Chondrocyte (in vitro differentiated cells): ENCODE results near the gene CDRT15L2. TPM values are rescaled to one million over a fixed set of nuclear protein-coding genes. Genes with fewer than 3 reads are reported as not detected.
"Not testable (repeated sequence)": the region's sequence is repeated elsewhere in the genome, so short reads cannot be mapped to it uniquely, and the experiment has no call there.

Experiments
- DNase-seq: peaks from one replicate; pipeline ENCODE4 v3.0.0; 2021; ENCODE audit warnings: mixed read lengths, low spot score
- H3K27ac Mint-ChIP-seq: one replicate; pipeline ENCODE4 v1.8.0; 2021; ENCODE audit warnings: mild to moderate bottlenecking, moderate library complexity, mixed read lengths; ENCODE audit not compliant: unreplicated experiment
- H3K27me3 Mint-ChIP-seq: 2 replicates; pipeline ENCODE4 v1.8.0; 2021; ENCODE audit warnings: low read depth, mixed read lengths
- H3K36me3 Mint-ChIP-seq: 2 replicates; pipeline ENCODE4 v1.8.0; 2021; ENCODE audit warnings: low read depth, mixed read lengths
- H3K4me1 Mint-ChIP-seq: 2 replicates; pipeline ENCODE4 v1.8.0; 2021; ENCODE audit warnings: low read depth, mild to moderate bottlenecking, mixed read lengths
- H3K4me3 Mint-ChIP-seq: one replicate; pipeline ENCODE4 v1.8.0; 2021; ENCODE audit warnings: mild to moderate bottlenecking, moderate library complexity, mixed read lengths; ENCODE audit not compliant: unreplicated experiment
- H3K9me3 Mint-ChIP-seq: 2 replicates; pipeline ENCODE4 v1.8.0; 2021; ENCODE audit warnings: low read depth, mixed read lengths
- total RNA-seq: library from RNA; stranded (reverse); gene quantifications from 3 replicates; pipeline ENCODE4 v1.2.1, GENCODE V29; 2021
- TF ChIP-seq, protein P1 (sequence below): fragments of 200-600 bp; sonication (generic); IDR thresholded peaks from 2 replicates; pipeline ENCODE4 v1.5.0; 2021; ENCODE audit warnings: antibody characterized with exemption, mild to moderate bottlenecking, moderate library complexity

CDRT15L2 gene
- total RNA-seq, 1 donor from 2014 or later: not detected

DNA sequence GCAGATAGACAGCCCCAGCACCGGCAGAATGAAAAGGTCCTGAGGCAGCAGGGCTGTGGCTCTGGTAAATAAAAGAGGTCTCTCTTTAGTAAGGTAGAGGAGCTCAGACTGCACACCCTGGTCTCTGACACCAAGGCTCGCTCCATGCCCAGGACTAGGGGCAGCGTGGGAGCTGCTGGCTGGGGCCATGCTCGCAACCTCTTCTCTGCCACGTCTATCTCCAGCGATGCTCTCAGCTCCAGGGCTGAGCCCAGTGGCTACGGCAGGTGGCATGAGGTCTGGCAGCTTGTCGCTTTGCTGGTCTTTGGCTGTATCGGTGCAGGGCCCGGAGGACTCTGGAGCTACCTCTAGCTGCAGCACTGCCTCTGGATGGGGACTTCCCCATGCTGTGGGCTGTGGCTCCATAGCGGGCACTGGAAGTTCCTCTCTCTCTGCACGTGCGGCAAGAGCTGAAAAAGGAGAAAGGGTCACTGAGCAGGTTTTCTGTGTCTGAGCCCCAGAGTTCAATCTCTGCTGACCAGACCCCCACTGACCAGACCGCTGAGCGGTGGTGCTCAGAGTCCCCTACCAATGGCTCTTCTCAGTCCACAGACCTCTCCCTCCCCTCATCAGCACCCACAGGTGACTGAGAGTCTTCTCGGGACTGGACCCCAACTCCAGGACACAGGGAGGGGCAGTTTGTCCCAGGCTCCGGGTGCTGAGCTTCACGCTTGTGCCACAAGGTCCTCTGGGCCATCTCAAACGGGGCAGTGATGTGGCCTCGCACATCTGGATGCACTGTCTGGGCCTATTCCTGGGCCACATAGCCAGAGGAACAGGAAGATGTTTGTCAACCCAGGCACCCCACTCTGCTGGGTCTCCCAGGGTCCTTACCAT lies 24.2 kb upstream of the CDRT15L2 start:
- not testable (repeated sequence) for H3K27ac Mint-ChIP-seq, H3K4me1 Mint-ChIP-seq, H3K36me3 Mint-ChIP-seq, H3K27me3 Mint-ChIP-seq, DNase-seq, H3K4me3 Mint-ChIP-seq, H3K9me3 Mint-ChIP-seq

DNA sequence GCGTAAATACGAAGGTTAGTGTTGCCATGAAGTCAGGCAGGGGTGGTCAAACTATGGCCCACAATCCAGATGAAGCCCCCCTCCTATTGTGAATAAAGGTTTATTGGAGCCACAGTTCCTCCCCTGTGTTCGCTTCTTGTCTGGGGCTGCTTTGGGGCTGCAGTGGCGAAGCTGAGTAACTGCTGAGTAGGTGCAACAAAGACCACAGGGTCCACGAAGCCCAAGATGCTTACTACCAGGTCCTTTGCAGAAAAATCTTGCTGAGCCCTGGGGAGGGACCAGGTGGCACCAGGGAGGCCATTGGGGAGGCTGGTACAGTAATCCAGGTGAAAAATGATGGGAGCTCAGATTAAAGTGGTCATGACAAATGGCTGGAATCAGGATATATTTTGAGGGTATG lies 21.4 kb upstream of the CDRT15L2 start:
- H3K27me3 Mint-ChIP-seq: peaks cover 14% of the 10 kb centered on the region
- H3K4me1 Mint-ChIP-seq, H3K36me3 Mint-ChIP-seq, H3K27ac Mint-ChIP-seq, DNase-seq, H3K9me3 Mint-ChIP-seq, H3K4me3 Mint-ChIP-seq: not testable (repeated sequence)

DNA sequence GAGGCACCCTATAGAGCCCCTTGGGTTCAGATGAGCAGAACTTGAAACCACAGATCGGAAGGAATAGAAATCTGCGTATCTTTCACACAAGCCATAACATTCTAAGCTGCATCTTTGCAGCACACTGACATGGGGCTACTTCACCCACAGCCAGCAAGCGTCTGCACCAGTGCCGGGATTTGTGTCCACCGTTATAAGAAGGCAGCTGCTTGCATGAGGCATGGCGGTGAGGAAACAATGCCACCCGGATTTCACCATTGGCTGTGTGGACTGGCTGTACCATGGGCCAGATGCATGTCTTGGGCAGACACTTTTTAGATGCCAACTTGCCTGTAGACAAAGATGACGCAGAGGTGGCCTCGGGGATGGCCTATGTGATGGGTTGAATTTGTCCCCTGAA lies 20.5 kb upstream of the CDRT15L2 start:
- not testable (repeated sequence) for H3K4me3 Mint-ChIP-seq, DNase-seq, H3K36me3 Mint-ChIP-seq, H3K27ac Mint-ChIP-seq, H3K4me1 Mint-ChIP-seq, H3K9me3 Mint-ChIP-seq
- peaks cover 14% of the 10 kb centered on the region for H3K27me3 Mint-ChIP-seq

DNA sequence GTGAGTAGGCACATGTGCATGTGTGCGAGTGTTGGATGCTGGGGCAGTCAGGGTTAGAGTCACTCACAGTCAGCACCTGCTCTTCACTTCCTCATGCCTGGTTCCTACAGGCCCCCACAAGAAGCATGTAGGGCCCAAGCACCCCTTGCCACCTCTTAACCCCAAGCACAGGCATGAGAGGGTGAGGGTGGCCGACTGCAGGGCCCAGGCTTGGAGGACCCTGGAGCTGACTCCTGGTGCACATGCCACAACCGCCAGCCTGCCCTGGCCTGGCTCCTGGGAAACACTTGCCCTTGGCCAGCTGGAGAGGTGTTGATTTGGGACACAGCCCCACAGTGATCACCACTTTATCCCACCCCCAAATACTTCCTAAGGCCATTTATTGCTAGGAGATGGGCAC lies 16.9 kb upstream of the CDRT15L2 start:
- Mint-ChIP-seq H3K27me3 (peaks cover 24% of the 10 kb centered on the region), H3K27ac (no peak overlapping the region), H3K36me3 (no peaks in the 10 kb centered on the region), H3K4me3 (no peak overlapping the region), H3K4me1 (no peaks in the 10 kb centered on the region), H3K9me3 (peaks cover 4% of the 10 kb centered on the region)
- TF ChIP-seq, protein P1, sequence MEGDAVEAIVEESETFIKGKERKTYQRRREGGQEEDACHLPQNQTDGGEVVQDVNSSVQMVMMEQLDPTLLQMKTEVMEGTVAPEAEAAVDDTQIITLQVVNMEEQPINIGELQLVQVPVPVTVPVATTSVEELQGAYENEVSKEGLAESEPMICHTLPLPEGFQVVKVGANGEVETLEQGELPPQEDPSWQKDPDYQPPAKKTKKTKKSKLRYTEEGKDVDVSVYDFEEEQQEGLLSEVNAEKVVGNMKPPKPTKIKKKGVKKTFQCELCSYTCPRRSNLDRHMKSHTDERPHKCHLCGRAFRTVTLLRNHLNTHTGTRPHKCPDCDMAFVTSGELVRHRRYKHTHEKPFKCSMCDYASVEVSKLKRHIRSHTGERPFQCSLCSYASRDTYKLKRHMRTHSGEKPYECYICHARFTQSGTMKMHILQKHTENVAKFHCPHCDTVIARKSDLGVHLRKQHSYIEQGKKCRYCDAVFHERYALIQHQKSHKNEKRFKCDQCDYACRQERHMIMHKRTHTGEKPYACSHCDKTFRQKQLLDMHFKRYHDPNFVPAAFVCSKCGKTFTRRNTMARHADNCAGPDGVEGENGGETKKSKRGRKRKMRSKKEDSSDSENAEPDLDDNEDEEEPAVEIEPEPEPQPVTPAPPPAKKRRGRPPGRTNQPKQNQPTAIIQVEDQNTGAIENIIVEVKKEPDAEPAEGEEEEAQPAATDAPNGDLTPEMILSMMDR: no peak
- no peak for DNase-seq

DNA sequence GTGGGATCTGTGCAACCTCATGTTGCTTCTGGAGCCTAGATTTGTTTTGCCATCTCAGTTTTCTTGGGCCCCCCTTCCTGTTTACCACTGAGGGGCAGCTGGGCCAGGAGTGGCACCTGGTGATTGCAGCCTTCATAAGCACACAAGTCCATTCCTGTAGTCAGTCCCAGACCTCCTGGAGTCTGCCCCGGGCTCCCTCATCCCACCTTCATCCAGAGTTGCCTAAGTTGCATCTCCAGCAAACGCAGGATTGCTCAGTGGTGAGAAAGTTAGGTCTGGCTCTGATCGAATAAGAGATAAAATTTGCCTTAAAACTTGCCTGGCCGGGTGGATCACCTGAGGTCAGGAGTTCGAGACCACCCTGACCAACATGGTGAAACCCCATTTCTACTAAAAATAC lies 14.3 kb upstream of the CDRT15L2 start:
- H3K9me3 Mint-ChIP-seq, H3K4me3 Mint-ChIP-seq, H3K27ac Mint-ChIP-seq, DNase-seq, H3K36me3 Mint-ChIP-seq, H3K4me1 Mint-ChIP-seq: not testable (repeated sequence)
- H3K27me3 Mint-ChIP-seq: peaks cover 28% of the 10 kb centered on the region

DNA sequence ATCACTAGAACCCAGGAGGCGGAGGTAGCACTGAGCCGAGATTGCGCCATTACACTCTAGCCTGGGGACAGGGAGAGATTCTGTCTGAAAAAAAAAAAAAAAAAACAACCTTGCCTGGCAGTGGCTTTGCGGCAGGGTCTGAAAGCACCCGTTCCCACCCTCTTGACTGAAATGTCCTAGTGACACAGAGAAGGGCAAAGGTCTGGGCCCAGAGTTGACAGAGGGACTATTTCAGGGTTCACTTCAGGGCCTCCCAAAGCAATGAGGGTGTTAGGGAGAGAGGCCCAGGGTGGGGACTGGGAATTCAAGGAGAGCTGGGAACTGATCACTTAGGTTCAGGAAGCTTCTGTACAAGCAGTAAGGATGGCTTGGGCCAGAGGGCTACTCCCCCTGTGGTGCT lies 13.8 kb upstream of the CDRT15L2 start:
- Mint-ChIP-seq H3K27me3 (peaks cover 27% of the 10 kb centered on the region), H3K36me3 (no peaks in the 10 kb centered on the region), H3K4me3 (no peak overlapping the region), H3K27ac (no peak overlapping the region), H3K4me1 (no peaks in the 10 kb centered on the region), H3K9me3 (peaks cover 4% of the 10 kb centered on the region)
- no peak for DNase-seq
- TF ChIP-seq, protein P1: no peak

DNA sequence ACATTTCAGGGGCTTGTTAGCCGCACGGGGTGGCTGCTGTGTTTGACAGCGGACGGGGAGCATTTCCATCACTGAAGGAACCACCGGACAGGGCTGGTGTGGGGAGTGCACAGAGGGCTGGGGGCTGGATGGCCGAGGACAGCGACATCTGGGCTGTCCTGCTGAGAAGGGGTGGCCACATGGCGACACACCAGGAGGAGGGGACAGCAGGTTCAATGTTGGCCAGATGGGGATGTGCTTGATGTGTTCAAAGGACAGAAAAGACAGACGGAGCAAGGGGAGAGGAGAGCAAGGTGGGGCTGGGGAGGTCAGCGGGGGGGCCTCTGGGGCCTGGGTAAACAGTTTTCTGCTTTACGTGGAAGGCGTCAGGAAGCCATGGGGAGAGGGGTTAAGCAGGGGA lies 12.8 kb upstream of the CDRT15L2 start:
- H3K4me3 Mint-ChIP-seq, H3K27ac Mint-ChIP-seq: not testable (repeated sequence)

DNA sequence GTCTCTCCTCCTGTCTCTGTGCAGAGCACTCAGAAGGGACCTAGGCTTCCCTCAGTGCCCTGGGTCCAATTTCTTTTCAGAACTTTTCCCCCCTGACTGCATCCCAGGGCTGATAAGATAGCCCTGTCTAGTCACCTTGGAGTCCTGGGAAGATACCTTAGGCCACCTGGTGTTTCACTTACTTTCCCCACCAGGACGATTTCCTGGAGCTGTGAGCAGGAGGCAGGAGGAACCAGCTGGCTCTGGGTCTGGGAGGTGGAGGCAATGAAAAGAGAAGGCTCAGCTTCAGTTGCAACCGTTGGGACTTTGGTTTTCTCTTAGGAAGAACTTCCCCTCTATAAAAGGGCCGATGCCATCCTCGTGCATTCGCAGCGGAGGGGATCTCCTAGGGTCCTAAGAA lies 12.1 kb upstream of the CDRT15L2 start:
- H3K4me3 Mint-ChIP-seq, H3K9me3 Mint-ChIP-seq, H3K4me1 Mint-ChIP-seq: not testable (repeated sequence)

More for the DNA sequence above, 12.8 kb upstream of the CDRT15L2 start:
- not testable (repeated sequence) for DNase-seq, H3K4me1 Mint-ChIP-seq, H3K36me3 Mint-ChIP-seq, H3K9me3 Mint-ChIP-seq
- H3K27me3 Mint-ChIP-seq: peaks cover 21% of the 10 kb centered on the region

DNA sequence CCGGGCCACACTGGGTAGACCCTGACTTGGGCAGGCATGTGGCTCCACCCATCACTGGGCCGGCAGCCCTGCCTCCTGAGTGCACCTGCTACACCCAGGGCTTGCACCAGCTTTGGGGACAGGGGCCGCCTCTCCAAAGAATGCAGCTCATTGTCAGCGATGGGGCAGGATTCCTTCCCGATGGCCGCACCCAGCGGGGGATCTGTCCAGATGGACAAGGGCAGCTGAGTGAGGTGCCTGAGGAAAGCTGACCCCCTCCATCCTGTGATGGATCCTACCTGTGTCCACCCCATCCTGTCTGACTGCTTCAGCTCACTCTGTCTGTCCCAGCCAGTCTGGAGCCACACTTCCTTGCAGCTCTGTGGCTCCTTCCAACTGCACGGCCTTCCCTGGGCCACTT lies 10.9 kb upstream of the CDRT15L2 start:
- DNase-seq, H3K27ac Mint-ChIP-seq, H3K36me3 Mint-ChIP-seq, H3K4me1 Mint-ChIP-seq, H3K9me3 Mint-ChIP-seq, H3K4me3 Mint-ChIP-seq: not testable (repeated sequence)
- H3K27me3 Mint-ChIP-seq: peaks cover 21% of the 10 kb centered on the region

More for the DNA sequence above, 12.1 kb upstream of the CDRT15L2 start:
- not testable (repeated sequence) for H3K27ac Mint-ChIP-seq, DNase-seq, H3K36me3 Mint-ChIP-seq
- H3K27me3 Mint-ChIP-seq: peaks cover 21% of the 10 kb centered on the region

DNA sequence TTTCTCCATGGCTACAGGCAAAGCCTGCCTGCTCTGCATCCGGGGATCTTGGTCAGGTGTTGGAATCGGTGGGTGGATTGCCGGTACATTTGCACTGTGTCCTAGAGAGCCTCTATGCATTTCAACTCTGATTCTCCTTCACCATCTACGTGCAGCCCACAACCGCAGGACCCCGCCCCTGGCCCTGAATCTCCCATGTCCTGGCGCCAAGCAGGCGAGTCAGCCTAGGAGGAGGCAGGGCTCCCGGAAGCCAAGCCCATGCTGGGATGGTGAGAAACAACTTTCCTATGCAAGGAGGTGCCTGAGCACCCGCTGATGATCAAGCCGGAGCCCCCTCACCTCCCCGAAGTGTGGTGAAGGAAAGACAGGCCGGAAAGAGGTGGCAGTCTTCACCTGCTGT lies 7.9 kb upstream of the CDRT15L2 start:
- not testable (repeated sequence) for H3K4me1 Mint-ChIP-seq, H3K36me3 Mint-ChIP-seq, H3K9me3 Mint-ChIP-seq, H3K4me3 Mint-ChIP-seq, H3K27ac Mint-ChIP-seq, DNase-seq
- H3K27me3 Mint-ChIP-seq: peaks cover 13% of the 10 kb centered on the region

DNA sequence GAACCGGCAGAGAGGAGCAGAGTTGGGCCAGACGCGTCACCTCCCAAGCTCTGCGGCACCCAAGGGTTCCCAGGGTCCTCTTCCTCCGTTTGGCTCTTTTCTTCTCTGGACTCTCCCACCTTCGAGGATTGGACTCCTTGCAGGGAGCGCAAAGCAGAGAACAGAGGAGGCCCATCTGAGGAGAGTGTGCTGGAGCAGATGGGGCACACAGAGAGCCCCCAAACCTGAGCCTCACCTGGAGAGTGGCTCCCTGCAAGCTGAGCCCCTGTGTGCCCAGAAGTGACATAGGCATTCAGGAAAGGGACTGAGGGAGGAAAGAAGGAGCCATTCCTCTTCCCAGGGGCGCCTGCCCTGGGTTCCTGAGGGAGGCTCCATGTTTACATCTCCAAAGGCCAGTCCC lies 6.3 kb upstream of the CDRT15L2 start:
- DNase-seq, H3K27ac Mint-ChIP-seq, H3K36me3 Mint-ChIP-seq, H3K9me3 Mint-ChIP-seq, H3K4me3 Mint-ChIP-seq, H3K27me3 Mint-ChIP-seq, H3K4me1 Mint-ChIP-seq: not testable (repeated sequence)
